HCT116 (cell line): ENCODE results near the gene RABEPK. TPM values are rescaled to one million over a fixed set of nuclear protein-coding genes. Genes with fewer than 3 reads are reported as not detected.

Source experiments
- ATAC-seq: fragments of 200-7000 bp; cut with Tn5 transposase; 2 replicates; pipeline ENCODE4 v1.9.1; 2020; ENCODE audit warnings: mild to moderate bottlenecking, moderate library complexity
- BruUV-seq: library from RNA; stranded (reverse); fragments of 400-500 nt; replicated peaks from 2 replicates; lab custom pipeline; 2021; lab: Mats Ljungman, UMichigan
- CTCF ChIA-PET: fragments of 300-600 bp; sonication (Branson Sonifier 250); formaldehyde crosslinking; loops from one replicate; lab custom pipeline; 2021; ENCODE audit warnings: antibody characterized with exemption; lab: Charles Lee
- POLR2A ChIA-PET: fragments of 300-600, 350-600 bp; sonication (Branson Sonifier 250); formaldehyde crosslinking; loops from one replicate; lab custom pipeline; 2021; ENCODE audit warnings: antibody characterized with exemption; lab: Charles Lee
- RAD21 ChIA-PET, 2 experiments: fragments of 300-600 bp; sonication (Branson Sonifier 250); formaldehyde crosslinking; loops; one replicate each; lab custom pipeline; 2023; ENCODE audit warnings: low total read pairs in 2 of 2; ENCODE audit not compliant: uncharacterized antibody in 2 of 2, unreplicated experiment in 2 of 2, low non-redundant PET in 1 of 2; lab: Charles Lee
- DNase-seq: peaks from one replicate; pipeline ENCODE4 v3.0.0-alpha.2; 2010; ENCODE audit warnings: low read depth, low spot score
- H2AFZ ChIP-seq: fragments of 200-600 bp; shearing (Covaris generic), sonication (generic); 2 replicates; pipeline ENCODE4 v1.6.1; 2017; ENCODE audit warnings: low read depth, mixed run types, mixed read lengths, antibody characterized with exemption, low read length; ENCODE audit not compliant: poor library complexity, severe bottlenecking
- H3K27ac ChIP-seq: 2 replicates; pipeline ENCODE4 v1.5.1; 2012; ENCODE audit warnings: low read depth, low read length
- H3K27me3 ChIP-seq: fragments of 200-600 bp; sonication (generic); 2 replicates; pipeline ENCODE4 v1.6.1; 2016; ENCODE audit warnings: mixed run types, low read length, mixed read lengths; ENCODE audit not compliant: insufficient read depth
- H3K36me3 ChIP-seq, 2 experiments: fragments of 200-500 bp in 1 of 2; fragments of 200-600 bp in 1 of 2; sonication (Bioruptor generic) in 1 of 2; sonication (generic) in 1 of 2; 2 replicates each; pipeline versions ENCODE4 v1.5.1 to v1.6.1; 2014 to 2016; ENCODE audit warnings: low read length in 2 of 2, inconsistent platforms in 1 of 2, mixed read lengths in 1 of 2, mixed run types in 1 of 2; ENCODE audit not compliant: insufficient read depth in 2 of 2, control insufficient read depth in 1 of 2
- H3K4me1 ChIP-seq, 2 experiments: fragments of 200-600 bp in 1 of 2; sonication (generic) in 1 of 2; 2 replicates each; pipeline versions ENCODE4 v1.5.1 to v1.6.1; 2012 to 2017; ENCODE audit warnings: low read length in 2 of 2, inconsistent platforms in 1 of 2, mild to moderate bottlenecking in 1 of 2, mixed read lengths in 1 of 2, mixed run types in 1 of 2, moderate library complexity in 1 of 2; ENCODE audit not compliant: insufficient read depth in 2 of 2, control insufficient read depth in 1 of 2
- H3K4me2 ChIP-seq: fragments of 200-600 bp; sonication (generic); 2 replicates; pipeline ENCODE4 v1.6.1; 2017; ENCODE audit warnings: mixed run types, low read length, mixed read lengths
- H3K4me3 ChIP-seq, 2 experiments: fragments of 200-600 bp in 1 of 2; sonication (generic) in 1 of 2; replicated peaks in 1 of 2; 2 replicates each; pipeline ENCODE4 v1.5.1; 2011 to 2016; ENCODE audit warnings: low read length in 2 of 2, control low read depth in 1 of 2, low read depth in 1 of 2, mild to moderate bottlenecking in 1 of 2, mixed read lengths in 1 of 2, mixed run types in 1 of 2
- H3K79me2 ChIP-seq: fragments of 200-600 bp; sonication (generic); 2 replicates; pipeline ENCODE4 v1.6.1; 2017; ENCODE audit warnings: mild to moderate bottlenecking, mixed run types, low read length, moderate library complexity, mixed read lengths; ENCODE audit not compliant: insufficient read depth
- H3K9ac ChIP-seq: fragments of 200-600 bp; sonication (generic); 2 replicates; pipeline ENCODE4 v1.6.1; 2016; ENCODE audit warnings: low read length, mixed read lengths
- H3K9me2 ChIP-seq: fragments of 200-600 bp; sonication (generic), shearing (Covaris generic); 2 replicates; pipeline ENCODE4 v1.6.1; 2017; ENCODE audit warnings: mixed run types, mild to moderate bottlenecking, moderate library complexity; ENCODE audit not compliant: insufficient read depth
- H3K9me3 ChIP-seq, 2 experiments: fragments of 200-500 bp in 1 of 2; fragments of 200-600 bp in 1 of 2; sonication (Bioruptor generic) in 1 of 2; sonication (generic) in 1 of 2; 2 replicates each; pipeline ENCODE4 v1.6.1; 2014 to 2017; ENCODE audit warnings: low read length in 2 of 2, mixed read lengths in 2 of 2, inconsistent platforms in 1 of 2, low read depth in 1 of 2, mild to moderate bottlenecking in 1 of 2, mixed run types in 1 of 2, moderate library complexity in 1 of 2; ENCODE audit not compliant: control insufficient read depth in 1 of 2, insufficient read depth in 1 of 2
- H4K20me1 ChIP-seq: fragments of 200-600 bp; sonication (generic), shearing (Covaris generic); 2 replicates; pipeline ENCODE4 v1.6.1; 2017; ENCODE audit warnings: mixed run types, mild to moderate bottlenecking, moderate library complexity; ENCODE audit not compliant: insufficient read depth
- CBX3 ChIP-seq: IDR thresholded peaks from 2 replicates; pipeline ENCODE4 v1.6.1; 2012; ENCODE audit warnings: low read depth
- CEBPB ChIP-seq: IDR thresholded peaks from 2 replicates; pipeline ENCODE4 v1.6.1; 2012; ENCODE audit warnings: low read depth
- ELF1 ChIP-seq: IDR thresholded peaks from 2 replicates; pipeline ENCODE4 v1.6.1; 2012; ENCODE audit warnings: low read depth, borderline replicate concordance
- EZH2 ChIP-seq: fragments of 200-600 bp; sonication (generic); IDR thresholded peaks from 2 replicates; pipeline ENCODE4 v1.6.1; 2017; ENCODE audit warnings: antibody characterized with exemption, mixed run types
- EZH2phosphoT487 ChIP-seq: fragments of 200-600 bp; IDR thresholded peaks from 2 replicates; pipeline ENCODE4 v1.6.1; 2018; ENCODE audit warnings: antibody characterized with exemption, borderline replicate concordance
- JUND ChIP-seq: IDR thresholded peaks from 2 replicates; pipeline ENCODE4 v1.6.1; 2012
- POLR2A ChIP-seq: IDR thresholded peaks from 2 replicates; pipeline ENCODE4 v1.7.0; 2011; ENCODE audit warnings: borderline replicate concordance; ENCODE audit not compliant: insufficient read depth, insufficient read length; ENCODE audit errors: extremely low read depth
- RAD21 ChIP-seq: IDR thresholded peaks from 2 replicates; pipeline ENCODE4 v1.6.1; 2012; ENCODE audit warnings: low read depth, mild to moderate bottlenecking
- SIN3A ChIP-seq: IDR thresholded peaks from 2 replicates; pipeline ENCODE4 v1.6.1; 2012; ENCODE audit warnings: low read depth
- SP1 ChIP-seq: IDR thresholded peaks from 2 replicates; pipeline ENCODE4 v1.6.1; 2012; ENCODE audit warnings: low read depth
- SRF ChIP-seq: IDR thresholded peaks from 2 replicates; pipeline ENCODE4 v1.6.1; 2012; ENCODE audit warnings: low read depth
- TCF7L2 ChIP-seq: IDR thresholded peaks from 2 replicates; pipeline ENCODE4 v1.7.0; 2011; ENCODE audit warnings: borderline replicate concordance, inconsistent platforms; ENCODE audit not compliant: insufficient read depth, insufficient read length; ENCODE audit errors: extremely low read depth
- ZFX ChIP-seq: fragments of 450-650 bp; IDR thresholded peaks from 2 replicates; pipeline ENCODE4 v1.6.1; 2017
- ZNF274 ChIP-seq: fragments of 200-500 bp; sonication (Bioruptor generic); IDR thresholded peaks from 2 replicates; pipeline ENCODE4 v1.6.1; 2014; ENCODE audit warnings: mild to moderate bottlenecking, low read depth, low read length, inconsistent platforms
- intact Hi-C: fragments of 100-400 bp; cut with micrococcal nuclease; formaldehyde crosslinking; loops from 2 replicates; pipeline ENCODE4 v1.10.0; 2022
- total RNA-seq: library from RNA; stranded (reverse); gene quantifications from one replicate; pipeline ENCODE4 v1.2.1, GENCODE V29; 2021; ENCODE audit not compliant: unreplicated experiment
- TF ChIP-seq, protein P1 (sequence below): IDR thresholded peaks from 2 replicates; pipeline ENCODE4 v1.6.1; 2012; ENCODE audit warnings: low read depth
- TF ChIP-seq, protein P2 (sequence below): IDR thresholded peaks from 2 replicates; pipeline ENCODE4 v1.6.1; 2012
- TF ChIP-seq, protein P3 (sequence below), 3 experiments: fragments of 200-600 bp in 1 of 3; sonication (generic) in 1 of 3; IDR thresholded peaks in 2 of 3; conservative IDR thresholded peaks in 1 of 3; 2 replicates each; pipeline ENCODE4 v1.5.1; 2012 to 2017; ENCODE audit warnings: low read depth in 2 of 3, low read length in 2 of 3, antibody characterized with exemption in 1 of 3, borderline replicate concordance in 1 of 3, control low read depth in 1 of 3, mild to moderate bottlenecking in 1 of 3, mixed read lengths in 1 of 3, mixed run types in 1 of 3, moderate library complexity in 1 of 3; ENCODE audit not compliant: insufficient read depth in 1 of 3
- TF ChIP-seq, protein P4 (sequence below): IDR thresholded peaks from 2 replicates; pipeline ENCODE4 v1.6.1; 2012
- TF ChIP-seq, protein P5 (sequence below): IDR thresholded peaks from 2 replicates; pipeline ENCODE4 v1.6.1; 2011; ENCODE audit warnings: mild to moderate bottlenecking, low read length, moderate library complexity; ENCODE audit not compliant: insufficient replicate concordance; ENCODE audit errors: extremely low read depth

Gene RABEPK
- total RNA-seq, 1 experiment from 2014 or later: 48.3 TPM

DNA sequence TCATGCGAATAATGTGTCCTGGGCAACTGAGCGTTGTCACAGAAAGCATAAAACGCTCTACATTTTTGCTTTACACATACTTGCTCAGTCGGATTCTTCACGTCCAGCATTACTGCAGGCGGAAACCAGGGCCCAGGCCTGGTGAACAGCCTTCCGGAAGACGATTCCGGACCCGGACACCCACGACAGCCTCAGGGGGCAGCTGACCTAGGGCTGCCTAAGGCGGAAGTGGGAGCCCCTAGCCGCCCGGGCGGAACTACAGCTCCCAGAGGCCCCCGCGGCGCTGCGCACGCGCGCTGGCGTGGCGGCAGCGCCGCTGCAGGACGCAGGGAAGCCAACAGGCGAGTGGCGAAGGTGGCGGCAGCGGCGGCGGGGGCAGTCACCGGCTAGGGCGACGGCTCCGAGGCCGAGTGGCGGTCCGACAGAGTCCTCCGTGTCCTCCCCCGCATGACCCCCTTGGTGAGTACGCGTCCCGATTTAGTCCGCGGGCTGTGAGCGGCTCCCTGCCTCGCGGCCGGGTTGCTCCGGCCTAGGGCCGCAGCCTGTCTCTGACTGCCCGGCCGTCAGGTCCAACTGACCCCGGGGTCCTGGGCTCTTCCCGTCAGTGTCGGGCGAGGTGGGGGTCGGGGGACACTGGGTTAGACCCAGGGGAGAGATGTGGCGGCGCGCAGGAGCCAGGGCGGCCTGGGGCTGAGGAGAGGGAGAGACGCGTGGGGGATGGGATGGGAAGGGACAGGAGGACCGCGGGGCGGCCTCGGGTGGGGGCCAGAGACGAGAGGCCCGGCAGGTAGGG is 61.4 kb downstream of the RABEPK start, which contains the start of gene GAPVD1:
TSS of gene GAPVD1 (plus strand) at position 326 of the 793 bp plus-strand sequence. CDS start 37,096 bp downstream, outside the sequence.
- RAD21 ChIA-PET: no interaction called here
- TF ChIP-seq ELF1: peak; percentile 98
- no peak for TF ChIP-seq SP1
- no peak for TF ChIP-seq POLR2A
- no peak for TF ChIP-seq SRF
- TF ChIP-seq JUND: no peak
- no peak for TF ChIP-seq CEBPB
- TF ChIP-seq CBX3: no peak
- TF ChIP-seq, protein P1, sequence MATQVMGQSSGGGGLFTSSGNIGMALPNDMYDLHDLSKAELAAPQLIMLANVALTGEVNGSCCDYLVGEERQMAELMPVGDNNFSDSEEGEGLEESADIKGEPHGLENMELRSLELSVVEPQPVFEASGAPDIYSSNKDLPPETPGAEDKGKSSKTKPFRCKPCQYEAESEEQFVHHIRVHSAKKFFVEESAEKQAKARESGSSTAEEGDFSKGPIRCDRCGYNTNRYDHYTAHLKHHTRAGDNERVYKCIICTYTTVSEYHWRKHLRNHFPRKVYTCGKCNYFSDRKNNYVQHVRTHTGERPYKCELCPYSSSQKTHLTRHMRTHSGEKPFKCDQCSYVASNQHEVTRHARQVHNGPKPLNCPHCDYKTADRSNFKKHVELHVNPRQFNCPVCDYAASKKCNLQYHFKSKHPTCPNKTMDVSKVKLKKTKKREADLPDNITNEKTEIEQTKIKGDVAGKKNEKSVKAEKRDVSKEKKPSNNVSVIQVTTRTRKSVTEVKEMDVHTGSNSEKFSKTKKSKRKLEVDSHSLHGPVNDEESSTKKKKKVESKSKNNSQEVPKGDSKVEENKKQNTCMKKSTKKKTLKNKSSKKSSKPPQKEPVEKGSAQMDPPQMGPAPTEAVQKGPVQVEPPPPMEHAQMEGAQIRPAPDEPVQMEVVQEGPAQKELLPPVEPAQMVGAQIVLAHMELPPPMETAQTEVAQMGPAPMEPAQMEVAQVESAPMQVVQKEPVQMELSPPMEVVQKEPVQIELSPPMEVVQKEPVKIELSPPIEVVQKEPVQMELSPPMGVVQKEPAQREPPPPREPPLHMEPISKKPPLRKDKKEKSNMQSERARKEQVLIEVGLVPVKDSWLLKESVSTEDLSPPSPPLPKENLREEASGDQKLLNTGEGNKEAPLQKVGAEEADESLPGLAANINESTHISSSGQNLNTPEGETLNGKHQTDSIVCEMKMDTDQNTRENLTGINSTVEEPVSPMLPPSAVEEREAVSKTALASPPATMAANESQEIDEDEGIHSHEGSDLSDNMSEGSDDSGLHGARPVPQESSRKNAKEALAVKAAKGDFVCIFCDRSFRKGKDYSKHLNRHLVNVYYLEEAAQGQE: no peak
- peak; percentile 95 for TF ChIP-seq ZFX
- TF ChIP-seq, protein P2, sequence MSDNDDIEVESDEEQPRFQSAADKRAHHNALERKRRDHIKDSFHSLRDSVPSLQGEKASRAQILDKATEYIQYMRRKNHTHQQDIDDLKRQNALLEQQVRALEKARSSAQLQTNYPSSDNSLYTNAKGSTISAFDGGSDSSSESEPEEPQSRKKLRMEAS: peak; percentile 54
- no peak for TF ChIP-seq EZH2phosphoT487
- TF ChIP-seq, protein P3, sequence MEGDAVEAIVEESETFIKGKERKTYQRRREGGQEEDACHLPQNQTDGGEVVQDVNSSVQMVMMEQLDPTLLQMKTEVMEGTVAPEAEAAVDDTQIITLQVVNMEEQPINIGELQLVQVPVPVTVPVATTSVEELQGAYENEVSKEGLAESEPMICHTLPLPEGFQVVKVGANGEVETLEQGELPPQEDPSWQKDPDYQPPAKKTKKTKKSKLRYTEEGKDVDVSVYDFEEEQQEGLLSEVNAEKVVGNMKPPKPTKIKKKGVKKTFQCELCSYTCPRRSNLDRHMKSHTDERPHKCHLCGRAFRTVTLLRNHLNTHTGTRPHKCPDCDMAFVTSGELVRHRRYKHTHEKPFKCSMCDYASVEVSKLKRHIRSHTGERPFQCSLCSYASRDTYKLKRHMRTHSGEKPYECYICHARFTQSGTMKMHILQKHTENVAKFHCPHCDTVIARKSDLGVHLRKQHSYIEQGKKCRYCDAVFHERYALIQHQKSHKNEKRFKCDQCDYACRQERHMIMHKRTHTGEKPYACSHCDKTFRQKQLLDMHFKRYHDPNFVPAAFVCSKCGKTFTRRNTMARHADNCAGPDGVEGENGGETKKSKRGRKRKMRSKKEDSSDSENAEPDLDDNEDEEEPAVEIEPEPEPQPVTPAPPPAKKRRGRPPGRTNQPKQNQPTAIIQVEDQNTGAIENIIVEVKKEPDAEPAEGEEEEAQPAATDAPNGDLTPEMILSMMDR (IDR thresholded peaks at IDR 0.05 in 2 of 3, conservative IDR thresholded peaks at IDR 0.05 in 1 of 3; ENCODE audit: borderline replicate concordance in 1 of 3, insufficient read depth in 1 of 3, low read depth in 2 of 3, low read length in 2 of 3): peak in 2 of 3 experiments; percentile 33 to 34; a peak in 4 of 6 replicates
- TF ChIP-seq TCF7L2: no peak
- TF ChIP-seq, protein P4, sequence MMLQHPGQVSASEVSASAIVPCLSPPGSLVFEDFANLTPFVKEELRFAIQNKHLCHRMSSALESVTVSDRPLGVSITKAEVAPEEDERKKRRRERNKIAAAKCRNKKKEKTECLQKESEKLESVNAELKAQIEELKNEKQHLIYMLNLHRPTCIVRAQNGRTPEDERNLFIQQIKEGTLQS: no peak
- TF ChIP-seq EZH2: no peak
- TF ChIP-seq, protein P5, sequence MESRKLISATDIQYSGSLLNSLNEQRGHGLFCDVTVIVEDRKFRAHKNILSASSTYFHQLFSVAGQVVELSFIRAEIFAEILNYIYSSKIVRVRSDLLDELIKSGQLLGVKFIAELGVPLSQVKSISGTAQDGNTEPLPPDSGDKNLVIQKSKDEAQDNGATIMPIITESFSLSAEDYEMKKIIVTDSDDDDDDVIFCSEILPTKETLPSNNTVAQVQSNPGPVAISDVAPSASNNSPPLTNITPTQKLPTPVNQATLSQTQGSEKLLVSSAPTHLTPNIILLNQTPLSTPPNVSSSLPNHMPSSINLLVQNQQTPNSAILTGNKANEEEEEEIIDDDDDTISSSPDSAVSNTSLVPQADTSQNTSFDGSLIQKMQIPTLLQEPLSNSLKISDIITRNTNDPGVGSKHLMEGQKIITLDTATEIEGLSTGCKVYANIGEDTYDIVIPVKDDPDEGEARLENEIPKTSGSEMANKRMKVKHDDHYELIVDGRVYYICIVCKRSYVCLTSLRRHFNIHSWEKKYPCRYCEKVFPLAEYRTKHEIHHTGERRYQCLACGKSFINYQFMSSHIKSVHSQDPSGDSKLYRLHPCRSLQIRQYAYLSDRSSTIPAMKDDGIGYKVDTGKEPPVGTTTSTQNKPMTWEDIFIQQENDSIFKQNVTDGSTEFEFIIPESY: no peak
- no peak; the same call in 1 of the 2 replicates for TF ChIP-seq SIN3A
- TF ChIP-seq RAD21: no peak
- no peak for TF ChIP-seq ZNF274

More for the DNA sequence above, 61.4 kb downstream of the RABEPK start, which contains the start of gene GAPVD1:
- peak within 1 kb of the TSS; percentile 74 for H2AFZ ChIP-seq
- ChIA-PET CTCF (interaction anchor here (0.8 to 1.6 kb wide), 2 partner anchors 12 to 18 kb away, joined by 4 to 5 read pairs; no protein-coding TSS in a partner anchor), POLR2A (interaction anchor here (0.9 to 2.5 kb wide), 4 partner anchors 10 to 21 kb away, joined by 3 to 18 read pairs (median 6); partner anchors contain the start of gene HSPA5)
- no TSS peak for BruUV-seq
- H3K4me3 ChIP-seq: peak within 1 kb of the TSS; percentile 92 to 99
- H3K4me2 ChIP-seq: peak within 1 kb of the TSS; percentile 96
- peak within 1 kb of the TSS; percentile 93 for H3K9ac ChIP-seq
- H3K4me1 ChIP-seq: peaks cover 3 to 19% of the 10 kb centered on the region in 2 experiments; a peak in 2 of 4 replicates
- H3K36me3 ChIP-seq: no peaks in the 10 kb centered on the region; a peak in 1 of 4 replicates
- no peaks in the 10 kb centered on the region for H4K20me1 ChIP-seq
- intact Hi-C loops: no loop called here
- H3K9me2 ChIP-seq: no peaks in the 10 kb centered on the region
- peak within 1 kb of the TSS; percentile 70 for H3K27ac ChIP-seq
- peaks cover 44% of the 10 kb centered on the region for H3K79me2 ChIP-seq
- H3K27me3 ChIP-seq: no peaks in the 10 kb centered on the region
- H3K9me3 ChIP-seq: no peaks in the 10 kb centered on the region
- ATAC-seq: peak; percentile 98
- DNase-seq: peak; percentile 78
